ENCODE measurements around the gene CEPT1. TPM values are rescaled to one million over a fixed set of nuclear protein-coding genes. Genes with fewer than 3 reads are reported as not detected.

The CEPT1 gene
- total and polyA plus RNA-seq, 2 of the 8 experiments (the other 6 are each of a cell fraction or from before 2014, with no cell fraction given): 18.5 to 28.6 TPM

DNA sequence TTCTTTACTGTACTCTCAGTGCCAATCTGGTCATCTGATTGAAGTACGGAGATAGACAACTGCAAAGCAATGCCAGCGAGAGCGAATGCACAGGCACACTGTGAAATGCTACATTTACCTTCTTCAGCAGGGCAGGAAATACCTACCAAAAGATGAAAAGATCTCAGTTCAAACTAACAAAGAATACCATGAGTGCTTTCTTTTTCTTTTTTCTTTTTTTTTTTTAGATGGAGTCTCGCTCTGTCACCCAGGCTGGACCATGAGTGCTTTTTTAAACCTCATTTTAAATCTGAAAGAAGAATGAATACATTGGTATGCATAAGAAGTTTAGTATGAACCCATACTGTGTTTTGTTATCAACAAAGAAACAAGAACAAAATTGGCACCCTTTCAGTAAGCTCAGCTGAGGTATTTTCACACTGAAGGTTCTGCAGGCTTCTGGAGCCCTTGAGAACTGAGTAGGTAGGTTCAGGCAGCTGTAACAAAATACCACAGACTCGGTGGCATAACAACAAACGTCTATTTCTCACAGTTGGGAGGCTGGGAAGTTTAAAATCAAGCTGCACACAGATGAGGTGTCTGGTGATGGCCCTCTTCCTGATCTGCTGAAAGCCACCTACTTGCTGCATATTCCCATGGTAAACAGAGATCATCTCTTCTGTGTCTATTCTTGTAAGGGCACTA is 85.8 kb downstream of the CEPT1 start:
- Histone ChIP-seq H4K91ac (replicated peaks; ENCODE audit: insufficient read length, low read length) (no peak overlapping the region), H3K36me3 (ENCODE audit: control insufficient read depth in 2 of 4, insufficient read depth in 4 of 4, low read length in 3 of 4) (no peaks in the 10 kb centered on the region), H3K79me1 (ENCODE audit: low read depth, low read length) (no peaks in the 10 kb centered on the region), H3K9ac (replicated peaks in 1 of 4; ENCODE audit: extremely low read depth in 1 of 4, low read depth in 3 of 4, low read length in 3 of 4) (no peak overlapping the region), H3K4me3 (ENCODE audit: extremely low read depth in 1 of 4, insufficient read depth in 2 of 4, low read depth in 3 of 4, low read length in 4 of 4) (no peak overlapping the region), H3K23me2 (ENCODE audit: low read depth, low read length) (no peaks in the 10 kb centered on the region), H3K27ac (ENCODE audit: low read depth, low read length) (no peak overlapping the region), H3K4ac (replicated peaks; ENCODE audit: insufficient read length, low read depth, low read length) (no peak overlapping the region), H3K14ac (ENCODE audit: insufficient read length) (no peak overlapping the region), H4K5ac (ENCODE audit: insufficient read length, low read depth, low read length) (no peak overlapping the region), H3K56ac (replicated peaks; ENCODE audit: insufficient read length, low read depth, low read length) (no peak overlapping the region), H3K4me1 (replicated peaks in 1 of 4; ENCODE audit: control insufficient read depth in 3 of 4, insufficient read depth in 4 of 4, low read length in 3 of 4) (peaks cover 0 to 5% (median 0%) of the 10 kb centered on the region in 4 experiments; a peak in 1 of 7 replicates), H3K23ac (ENCODE audit: insufficient read length) (no peak overlapping the region), H2BK5ac (ENCODE audit: low read depth, low read length) (no peak overlapping the region), H2BK15ac (ENCODE audit: low read length) (no peak overlapping the region), H2BK12ac (ENCODE audit: low read depth, low read length) (no peak overlapping the region), H2AFZ (ENCODE audit: low read length) (peak overlapping the region; percentile 9; the same call in 1 of the 2 replicates), H3K4me2 (ENCODE audit: insufficient read depth in 1 of 2, low read depth in 2 of 2, low read length in 2 of 2) (no peak overlapping the region), H4K8ac (ENCODE audit: extremely low read depth, insufficient read depth, low read length) (no peak overlapping the region), H4K20me1 (replicated peaks in 1 of 2; ENCODE audit: control insufficient read depth in 1 of 2, insufficient read depth in 2 of 2, low read length in 2 of 2) (no peaks in the 10 kb centered on the region), H3K18ac (ENCODE audit: extremely low read depth, low read length) (no peak overlapping the region), H3K27me3 (replicated peaks in 1 of 4; ENCODE audit: control insufficient read depth in 3 of 4, extremely low read depth in 1 of 4, insufficient read depth in 3 of 4, low read length in 3 of 4) (no peaks in the 10 kb centered on the region), H2AK5ac (ENCODE audit: low read depth, low read length) (no peak overlapping the region), H2BK120ac (replicated peaks; ENCODE audit: low read depth, low read length) (no peak overlapping the region), H3K79me2 (ENCODE audit: control insufficient read depth in 1 of 2, insufficient read depth in 2 of 2, low read length in 2 of 2) (no peaks in the 10 kb centered on the region), H2BK20ac (ENCODE audit: low read length) (no peak overlapping the region), H3K9me3 (ENCODE audit: insufficient read depth in 2 of 2, low read depth in 1 of 2, low read length in 1 of 2) (no peaks in the 10 kb centered on the region)
- DNase-seq (ENCODE audit: low read depth in 1 of 2, low spot score in 2 of 2): no peak
- WGBS, 2 experiments (ENCODE audit: extremely low coverage in 1 of 2, insufficient coverage in 1 of 2, insufficient read length in 1 of 2, insufficient replicate concordance in 2 of 2, low coverage in 1 of 2, low lambda C conversion rate in 2 of 2, missing lambda C conversion rate in 1 of 2): 70% methylated on average over 5 of the region's 6 CpGs; no CpG with 5 or more reads in 1 of the 2 experiments
- POLR2A ChIA-PET (ENCODE audit: partially characterized antibody): no interaction called here
- FAIRE-seq: no peak
- CTCF ChIA-PET (ENCODE audit: partially characterized antibody): interaction anchor here (1.1 to 3.1 kb wide), 7 partner anchors 14 to 202 kb away, joined by 3 to 21 read pairs (median 5); partner anchors contain the start of gene OVGP1
- TF ChIP-seq RBBP5 (IDR thresholded peaks at IDR 0.05; ENCODE audit: borderline replicate concordance, low read depth, low read length): no peak
- TF ChIP-seq JUND (IDR thresholded peaks at IDR 0.05; ENCODE audit: low read length): no peak
